Suprapubic skin (tissue), 4 donors: ENCODE measurements around the gene ARHGAP10.

Experiments
- CTCF ChIP-seq, 2 donors: fragments of 200-600 bp in 1 of 2; fragments of 450-650 bp in 1 of 2; sonication (generic) in 1 of 2; IDR thresholded peaks; one replicate each; pipeline ENCODE4 v1.5.1; 2016 to 2019; ENCODE audit warnings: antibody characterized with exemption in 2 of 2, mild to moderate bottlenecking in 1 of 2, moderate library complexity in 1 of 2
- EP300 ChIP-seq: sonication (generic); formaldehyde crosslinking; IDR thresholded peaks from one replicate; pipeline ENCODE4 v1.6.1; 2017; ENCODE audit warnings: antibody characterized with exemption
- POLR2A ChIP-seq, 2 donors: fragments of 450-650 bp; IDR thresholded peaks; one replicate each; pipeline ENCODE4 v1.6.1; 2017; ENCODE audit warnings: antibody characterized with exemption in 2 of 2, mild to moderate bottlenecking in 2 of 2, moderate library complexity in 2 of 2
- POLR2AphosphoS5 ChIP-seq, 3 donors: sonication (generic); formaldehyde crosslinking; IDR thresholded peaks; one replicate each; pipeline ENCODE4 v1.6.1; 2017; ENCODE audit warnings: antibody characterized with exemption in 3 of 3

DNA sequence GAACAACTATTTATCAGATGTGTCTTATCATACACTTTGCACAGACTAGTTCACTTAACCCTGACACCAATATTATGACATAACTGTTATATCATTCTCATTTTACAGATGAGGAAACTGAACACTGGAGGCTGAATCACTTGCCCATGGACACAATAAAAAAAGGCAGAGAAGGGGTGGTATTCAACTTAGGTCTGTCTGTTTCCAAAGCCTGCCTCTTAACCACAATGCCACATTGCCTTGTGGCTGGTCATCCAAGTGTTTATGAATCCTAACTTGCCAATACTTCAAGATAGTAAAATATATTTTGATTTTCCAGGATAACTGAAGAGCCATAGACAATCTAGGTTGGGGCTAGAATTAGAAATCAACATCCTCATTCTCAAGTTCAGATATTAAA, 382.5 kb downstream of the ARHGAP10 start:
- TF ChIP-seq CTCF (IDR thresholded peaks at IDR 0.05) = no peak
- TF ChIP-seq EP300 = no peak
- TF ChIP-seq POLR2A (IDR thresholded peaks at IDR 0.05) = no peak
- TF ChIP-seq POLR2AphosphoS5 (IDR thresholded peaks at IDR 0.05) = no peak
